GM12878 (cell line): ENCODE data around the gene NEK2. TPM values are rescaled to one million over a fixed set of nuclear protein-coding genes. Genes with fewer than 3 reads are reported as not detected.

Experiments
- ATAC-seq: fragments of 200-7000 bp; cut with Tn5 transposase; 3 replicates; pipeline ENCODE4 v1.9.1; 2020; ENCODE audit warnings: mild to moderate bottlenecking, moderate library complexity
- BruUV-seq: library from RNA; stranded (reverse); fragments of 400-500 nt; replicated peaks from 2 replicates; lab custom pipeline; 2021; lab: Mats Ljungman, UMichigan
- CTCF ChIA-PET: fragments of 300-600 bp; sonication (Branson Sonifier 250); formaldehyde crosslinking; extraction: SDS; loops from one replicate; lab custom pipeline; 2021; ENCODE audit warnings: inconsistent platforms; lab: Yijun Ruan, JAX
- POLR2A ChIA-PET: fragments of 350-600 bp; formaldehyde crosslinking; extraction: SDS; loops from one replicate; lab custom pipeline; 2021; ENCODE audit warnings: inconsistent platforms; lab: Charles Lee
- RAD21 ChIA-PET: fragments of 300-600 bp; sonication (Branson Sonifier 250); formaldehyde crosslinking; loops from one replicate; lab custom pipeline; 2023; ENCODE audit warnings: antibody characterized with exemption; ENCODE audit not compliant: unreplicated experiment; lab: Charles Lee
- SMC1A ChIA-PET: fragments of 300-600 bp; sonication (Branson Sonifier 250); formaldehyde crosslinking; loops from one replicate; lab custom pipeline; 2023; ENCODE audit not compliant: unreplicated experiment, uncharacterized antibody; lab: Charles Lee
- DNase-seq: peaks from one replicate; pipeline ENCODE4 v3.0.0-alpha.2; 2011; ENCODE audit warnings: low read depth, low spot score
- FAIRE-seq: peaks from 3 replicates; lab custom pipeline; 2011; peaks lifted over from hg19 to GRCh38; lab: Jason Lieb, UNC
- H2AFZ ChIP-seq: 2 replicates; pipeline ENCODE4 v1.6.0; 2011; ENCODE audit warnings: low read depth, low read length, control low read depth; ENCODE audit not compliant: control insufficient read depth
- H3K27ac ChIP-seq: 2 replicates; pipeline ENCODE4 v1.5.1; 2011; ENCODE audit warnings: control low read depth; ENCODE audit not compliant: control insufficient read depth, insufficient read depth
- H3K27me3 ChIP-seq, 2 experiments: replicated peaks in 1 of 2; 2 replicates each; pipeline versions ENCODE4 v1.6.0 to v1.6.1; 2011; ENCODE audit warnings: low read length in 1 of 2; ENCODE audit not compliant: control insufficient read depth in 2 of 2, insufficient read depth in 2 of 2
- H3K36me3 ChIP-seq, 2 experiments: 2 replicates each; pipeline ENCODE4 v1.5.1; 2011; ENCODE audit warnings: low read length in 1 of 2; ENCODE audit not compliant: control insufficient read depth in 2 of 2, insufficient read depth in 2 of 2
- H3K4me1 ChIP-seq: 2 replicates; pipeline ENCODE4 v1.6.1; 2011; ENCODE audit warnings: mild to moderate bottlenecking, low read length, moderate library complexity, mixed read lengths; ENCODE audit not compliant: control insufficient read depth, insufficient read depth
- H3K4me2 ChIP-seq: 2 replicates; pipeline ENCODE4 v1.6.0; 2011; ENCODE audit warnings: control low read depth; ENCODE audit not compliant: control insufficient read depth, insufficient read depth
- H3K4me3 ChIP-seq: fragments of 200-600 bp; sonication (generic); 2 replicates; pipeline ENCODE4 v1.5.1; 2016
- H3K79me2 ChIP-seq: 2 replicates; pipeline ENCODE4 v1.6.0; 2011; ENCODE audit warnings: low read length; ENCODE audit not compliant: control insufficient read depth, insufficient read depth
- H3K9ac ChIP-seq: 2 replicates; pipeline ENCODE4 v1.8.0; 2011; ENCODE audit warnings: low read length, control low read depth, mixed read lengths; ENCODE audit not compliant: control insufficient read depth, insufficient read depth
- H3K9me3 ChIP-seq: replicated peaks from 3 replicates; pipeline ENCODE4 v1.5.1; 2011; ENCODE audit warnings: mild to moderate bottlenecking, low read length; ENCODE audit not compliant: control insufficient read depth, insufficient read depth
- H4K20me1 ChIP-seq: 2 replicates; pipeline ENCODE4 v1.6.0; 2011; ENCODE audit not compliant: control insufficient read depth, insufficient read depth
- CREM ChIP-seq: IDR thresholded peaks from 2 replicates; pipeline ENCODE4 v1.6.1; 2014; ENCODE audit warnings: antibody characterized with exemption, low read depth
- CUX1 ChIP-seq: IDR thresholded peaks from 2 replicates; pipeline ENCODE4 v1.6.1; 2012; ENCODE audit warnings: improper control_type of control experiment, low read depth, low read length; ENCODE audit not compliant: insufficient replicate concordance
- DPF2 ChIP-seq: fragments of 450-650 bp; IDR thresholded peaks from 2 replicates; pipeline ENCODE4 v1.6.1; 2017; ENCODE audit warnings: mild to moderate bottlenecking
- EED ChIP-seq: sonication (generic); IDR thresholded peaks from 2 replicates; pipeline ENCODE4 v1.6.1; 2016; ENCODE audit warnings: antibody characterized with exemption, low read depth
- NBN ChIP-seq: fragments of 450-650 bp; IDR thresholded peaks from 2 replicates; pipeline ENCODE4 v1.6.1; 2016
- NFXL1 ChIP-seq: fragments of 450-650 bp; IDR thresholded peaks from 2 replicates; pipeline ENCODE4 v1.6.1; 2017; ENCODE audit warnings: antibody characterized with exemption, mild to moderate bottlenecking, borderline replicate concordance
- NFYB ChIP-seq: IDR thresholded peaks from 2 replicates; pipeline ENCODE4 v1.6.1; 2011; ENCODE audit warnings: low read depth, mild to moderate bottlenecking, low read length, improper control_type of control experiment, moderate library complexity; ENCODE audit not compliant: insufficient read depth
- PBX3 ChIP-seq: IDR thresholded peaks from 2 replicates; pipeline ENCODE4 v1.6.1; 2011; ENCODE audit warnings: mild to moderate bottlenecking, low read depth, low read length, moderate library complexity; ENCODE audit not compliant: insufficient replicate concordance
- RUNX3 ChIP-seq: IDR thresholded peaks from 2 replicates; pipeline ENCODE4 v1.6.1; 2012; ENCODE audit warnings: low read length, inconsistent platforms
- USF1 ChIP-seq: IDR thresholded peaks from 2 replicates; pipeline ENCODE4 v1.6.1; 2011; ENCODE audit warnings: borderline replicate concordance, low read depth, mild to moderate bottlenecking, moderate library complexity, mixed read lengths, low read length; ENCODE audit not compliant: insufficient read depth; ENCODE audit errors: extremely low read length
- WRNIP1 ChIP-seq: IDR thresholded peaks from 2 replicates; pipeline ENCODE4 v1.6.1; 2011; ENCODE audit warnings: low read depth, low read length, improper control_type of control experiment, borderline replicate concordance
- ZBTB4 ChIP-seq: fragments of 450-650 bp; formaldehyde crosslinking; IDR thresholded peaks from 2 replicates; pipeline ENCODE4 v1.4.0; 2022; ENCODE audit warnings: mild to moderate bottlenecking, moderate library complexity
- ZNF622 ChIP-seq: fragments of 450-650 bp; IDR thresholded peaks from 2 replicates; pipeline ENCODE4 v1.6.1; 2017; ENCODE audit warnings: mild to moderate bottlenecking, inconsistent platforms
- ZSCAN29 ChIP-seq: fragments of 450-650 bp; IDR thresholded peaks from 2 replicates; pipeline ENCODE4 v1.6.1; 2017; ENCODE audit warnings: mild to moderate bottlenecking, moderate library complexity
- WGBS: methylation state at CpG from one replicate; pipeline ENCODE4 v1.1.6; 2016; ENCODE audit warnings: low lambda C conversion rate; ENCODE audit not compliant: insufficient replicate concordance, insufficient coverage; ENCODE audit errors: missing lambda C conversion rate; 5-methylcytosine and 5-hydroxymethylcytosine counted together
- in situ Hi-C: fragments of 300-500 bp; cut with MboI; formaldehyde crosslinking; loops from 9 replicates; pipeline ENCODE4 v1.14.3; 2018; ENCODE audit warnings: mixed read lengths
- intact Hi-C: fragments of 100-400 bp; cut with micrococcal nuclease; formaldehyde crosslinking; loops from one replicate; pipeline ENCODE4 v1.14.2; 2022; ENCODE audit not compliant: unreplicated experiment
- polyA plus RNA-seq, 11 experiments: library from polyadenylated mRNA; depleted of rRNA in 4 of 11; unstranded in 6 of 11; stranded (reverse) in 5 of 11; fragments of >200 nt; fragmentation: Nextera tagmentation in 4 of 11; fragmentation: Illumina TruSeq in 1 of 11; extraction: Ambion mirVana in 4 of 11; extraction: Trizol in 1 of 11; gene quantifications; 1 replicate in 1 of 11; 2 replicates in 10 of 11; pipeline versions ENCODE4 v1.2.1 to v1.2.3, GENCODE V29; 2011 to 2016; ENCODE audit warnings: inconsistent platforms in 2 of 11, missing spikeins in 2 of 11, low read depth in 1 of 11
- total RNA-seq, 4 experiments: library from RNA; depleted of rRNA in 3 of 4; stranded (reverse); fragments of >200 nt in 3 of 4; fragmentation: Illumina TruSeq in 1 of 4; extraction: Trizol in 1 of 4; gene quantifications; 2 replicates each; pipeline versions ENCODE4 v1.2.1 to v1.2.3, GENCODE V29; 2013 to 2021

The NEK2 gene
- total and polyA plus RNA-seq, 10 of the 15 experiments (the other 5 are each of a cell fraction or from before 2014, with no cell fraction given), result 16.7 to 49.7 (median 36.9) TPM

GRCh38 chr1:211647711-211648121, 27.7 kb downstream of the NEK2 start:
- no peaks in the 10 kb centered on the region for H3K9me3 ChIP-seq
- FAIRE-seq (no peak), DNase-seq (no peak), ATAC-seq (no peak)
- no peak overlapping the region for H3K4me2 ChIP-seq
- ChIA-PET CTCF (interaction anchor here (0.6 to 2.1 kb wide), 7 partner anchors 10 to 1435 kb away, joined by 3 to 6 read pairs (median 4); no protein-coding TSS in a partner anchor), POLR2A (no interaction called here), SMC1A (interaction anchor here (0.8 to 1.7 kb wide), 3 partner anchors 74 to 133 kb away, joined by 3 to 7 read pairs (median 5); no protein-coding TSS in a partner anchor), RAD21 (interaction anchor here (0.8 to 2.8 kb wide), 4 partner anchors 59 to 133 kb away, joined by 3 to 12 read pairs (median 6); partner anchors contain the start of gene SLC30A1)
- no peaks in the 10 kb centered on the region for H3K79me2 ChIP-seq
- no TSS peak for BruUV-seq
- no peak overlapping the region for H2AFZ ChIP-seq
- WGBS, result 83% methylated on average over 4 of the region's 4 CpGs
- no peaks in the 10 kb centered on the region for H3K4me1 ChIP-seq
- in situ Hi-C loops, result no loop called here
- H3K4me3 ChIP-seq, result no peak overlapping the region
- intact Hi-C loops, result no loop called here
- H4K20me1 ChIP-seq, result no peaks in the 10 kb centered on the region; the same call in 1 of the 2 replicates
- H3K27ac ChIP-seq, result no peak overlapping the region
- peaks cover 0 to 2% of the 10 kb centered on the region in 2 experiments; a peak in 1 of 4 replicates for H3K27me3 ChIP-seq
- H3K36me3 ChIP-seq, result no peaks in the 10 kb centered on the region
- no peak overlapping the region for H3K9ac ChIP-seq
- no peak for TF ChIP-seq ZNF622
- no peak for TF ChIP-seq CUX1
- no peak for TF ChIP-seq ZBTB4 (CRISPR knock-in tag)
- TF ChIP-seq CREM, result no peak
- no peak for TF ChIP-seq ZSCAN29
- TF ChIP-seq DPF2, result no peak
- TF ChIP-seq NBN, result no peak
- TF ChIP-seq WRNIP1, result no peak
- no peak for TF ChIP-seq NFYB
- no peak for TF ChIP-seq RUNX3
- no peak for TF ChIP-seq PBX3
- TF ChIP-seq USF1, result no peak
- TF ChIP-seq NFXL1, result no peak
- no peak for TF ChIP-seq EED
